ENCODE measurements around the gene TCF12.
"Not testable (repeated sequence)": the region's sequence is repeated elsewhere in the genome, so short reads cannot be mapped to it uniquely, and the experiment has no call there.

TCF12 gene

GRCh38 chr15:56980473-56980872 lies 62.0 kb downstream of the TCF12 start:
- no peak for DNase-seq

DNA sequence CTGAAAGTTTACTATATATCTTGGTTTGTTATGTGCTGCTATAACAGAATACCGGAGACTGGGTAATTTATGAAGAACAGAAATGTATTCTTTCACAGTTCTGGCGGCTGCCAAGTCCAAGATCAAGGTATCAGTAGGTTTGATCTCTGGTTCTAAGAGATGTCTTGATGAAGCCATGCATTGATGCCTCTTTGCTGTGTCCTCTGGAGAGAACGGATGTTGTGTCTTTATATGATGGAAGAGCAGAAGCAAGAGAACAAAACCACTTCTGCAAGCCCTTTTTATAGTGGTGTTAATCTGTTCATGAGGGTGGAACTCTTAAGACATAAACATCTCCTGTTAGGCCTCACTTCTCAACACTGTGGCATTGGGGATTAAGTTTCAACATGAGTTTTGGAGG lies 62.7 kb downstream of the TCF12 start:
- DNase-seq: no peak

DNA sequence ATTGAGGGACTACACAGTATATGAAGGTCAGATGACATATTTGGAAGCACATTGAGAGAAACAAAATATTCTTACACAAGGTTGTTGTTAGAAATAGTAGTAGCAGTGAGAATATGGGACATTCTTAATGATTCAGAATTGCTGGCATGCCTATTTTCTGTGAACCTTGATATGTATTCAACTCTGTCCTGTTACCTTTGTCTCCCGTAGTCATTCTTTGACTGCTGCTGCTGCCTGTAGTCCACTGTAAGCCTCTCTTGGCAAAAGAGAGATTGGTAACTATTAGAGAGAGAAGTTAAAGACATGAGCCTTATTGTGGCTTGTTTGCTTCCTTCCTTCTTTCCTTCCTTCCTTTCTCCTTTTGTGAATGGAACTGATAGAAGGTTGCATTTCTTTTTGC lies 64.5 kb downstream of the TCF12 start:
- DNase-seq: no peak

GRCh38 chr15:56984681-56985481 lies 66.4 kb downstream of the TCF12 start:
- peak; percentile 17 for DNase-seq

GRCh38 chr15:56985856-56986255 lies 67.4 kb downstream of the TCF12 start:
- DNase-seq: no peak

GRCh38 chr15:56987286-56987685 lies 68.8 kb downstream of the TCF12 start:
- DNase-seq: no peak

- DNase-seq: no peak
These were observed 69.8 kb downstream of the TCF12 start for GRCh38 chr15:56988219-56988618.

DNA sequence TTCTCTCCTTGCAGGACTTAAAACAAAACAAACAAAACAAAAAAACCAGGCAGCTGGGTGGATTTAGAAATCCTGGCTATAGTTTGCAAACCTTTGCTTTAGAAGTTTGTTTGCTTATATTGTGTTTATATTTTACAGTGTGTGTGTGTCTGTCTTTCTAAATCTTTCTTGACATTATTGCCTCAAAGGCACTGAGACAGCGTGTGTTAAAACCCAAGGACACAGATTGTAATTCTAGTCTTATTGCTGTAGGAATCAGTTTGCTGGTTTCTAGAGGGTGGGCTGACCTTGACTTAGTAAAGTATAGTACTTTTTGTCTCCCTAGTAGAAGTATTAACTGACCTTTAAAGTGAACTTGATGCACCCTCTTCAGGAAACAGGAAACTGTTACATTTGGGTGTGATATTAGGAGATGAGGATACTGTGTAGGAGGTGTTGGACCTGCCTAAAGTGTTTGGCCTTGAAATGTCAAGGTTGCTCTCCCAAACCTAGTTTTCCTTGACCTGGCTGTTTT lies 71.0 kb downstream of the TCF12 start:
- no peak for DNase-seq

DNA sequence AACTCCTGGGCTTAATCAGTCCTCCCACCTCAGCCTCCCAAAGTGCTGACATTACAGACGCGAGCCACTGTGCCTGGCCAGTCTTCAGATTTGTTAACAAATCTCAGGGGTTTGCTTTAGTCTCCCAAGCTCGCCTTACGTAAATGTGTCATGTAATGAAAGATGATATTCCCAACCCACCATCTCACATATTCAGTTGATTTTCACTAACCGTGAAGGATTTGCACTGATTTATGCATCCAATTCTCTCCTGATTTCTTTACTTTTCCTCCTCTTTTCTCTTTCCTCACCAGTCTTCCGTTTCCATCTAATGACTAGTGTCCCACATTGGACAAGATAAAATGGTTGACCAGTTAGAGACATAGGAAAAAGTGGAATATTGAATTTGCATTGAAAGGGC lies 72.6 kb downstream of the TCF12 start:
- no peak for DNase-seq

- DNase-seq: no peak
These were observed 74.3 kb downstream of the TCF12 start for GRCh38 chr15:56992725-56993124.

GRCh38 chr15:56994280-56994679 lies 75.8 kb downstream of the TCF12 start:
- no peak for DNase-seq

GRCh38 chr15:56996093-56996492 lies 77.6 kb downstream of the TCF12 start:
- no peak for DNase-seq

GRCh38 chr15:56996746-56997470 lies 78.5 kb downstream of the TCF12 start:
- DNase-seq: no peak

DNA sequence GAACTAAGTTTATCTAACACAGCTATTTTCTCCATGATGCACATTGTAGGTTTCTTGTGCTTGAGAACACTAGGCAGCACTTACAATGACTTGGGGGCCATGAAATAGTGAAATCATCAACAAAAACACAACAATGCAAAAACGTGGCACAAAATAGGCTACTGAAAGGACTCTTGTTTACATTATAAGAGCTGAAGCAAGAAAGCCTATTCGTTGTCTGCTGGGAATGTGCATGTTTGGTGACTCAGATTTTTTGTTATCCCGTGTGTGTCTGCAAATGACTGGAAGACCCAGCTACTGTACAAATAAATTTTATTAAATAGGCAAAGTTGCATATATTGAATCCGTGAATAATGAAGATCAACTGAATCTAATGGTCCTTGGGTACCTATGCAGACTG lies 85.0 kb downstream of the TCF12 start:
- no peak for DNase-seq

- no peak for DNase-seq
These were observed 86.8 kb downstream of the TCF12 start for GRCh38 chr15:57005244-57005643.

DNA sequence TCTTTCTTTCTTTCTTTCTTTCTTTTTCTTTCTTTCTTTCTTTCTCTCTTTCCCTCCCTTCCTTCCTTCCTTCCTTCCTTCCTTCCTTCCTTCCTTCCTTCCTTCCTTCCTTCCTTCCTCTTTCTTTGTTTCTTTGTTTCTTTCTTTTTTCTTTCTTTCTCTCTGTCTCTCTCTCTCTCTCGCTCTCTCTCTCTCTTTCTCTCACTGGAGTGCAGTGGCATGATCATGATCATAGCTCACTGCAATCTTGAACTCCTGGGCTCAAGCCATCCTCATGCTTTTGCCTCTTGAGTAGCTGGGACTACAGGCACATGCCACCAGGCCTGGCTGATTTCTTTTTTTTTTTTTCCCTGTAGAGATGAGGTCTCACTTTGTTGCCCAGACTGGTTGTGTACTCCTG lies 89.4 kb downstream of the TCF12 start:
- DNase-seq: not testable (repeated sequence)

DNA sequence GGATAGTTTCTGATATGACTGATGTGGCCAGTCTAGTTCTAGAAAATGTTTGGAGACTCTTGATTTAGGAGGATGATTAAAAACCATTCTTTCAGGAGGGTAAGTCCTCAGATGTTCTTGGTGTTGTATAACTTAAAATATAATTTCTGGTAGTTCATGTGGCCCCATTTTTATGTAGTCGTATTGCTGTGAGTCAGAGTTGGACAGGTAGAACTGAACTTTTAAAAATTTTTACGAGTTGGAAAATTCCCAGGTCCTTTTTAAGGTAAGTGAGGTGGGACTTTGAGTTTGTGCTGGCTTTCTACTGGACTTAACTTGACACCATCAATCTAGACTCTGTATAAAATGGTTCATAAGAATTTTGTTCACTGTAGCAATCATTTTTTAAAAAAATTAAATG lies 92.3 kb downstream of the TCF12 start:
- DNase-seq: no peak

DNA sequence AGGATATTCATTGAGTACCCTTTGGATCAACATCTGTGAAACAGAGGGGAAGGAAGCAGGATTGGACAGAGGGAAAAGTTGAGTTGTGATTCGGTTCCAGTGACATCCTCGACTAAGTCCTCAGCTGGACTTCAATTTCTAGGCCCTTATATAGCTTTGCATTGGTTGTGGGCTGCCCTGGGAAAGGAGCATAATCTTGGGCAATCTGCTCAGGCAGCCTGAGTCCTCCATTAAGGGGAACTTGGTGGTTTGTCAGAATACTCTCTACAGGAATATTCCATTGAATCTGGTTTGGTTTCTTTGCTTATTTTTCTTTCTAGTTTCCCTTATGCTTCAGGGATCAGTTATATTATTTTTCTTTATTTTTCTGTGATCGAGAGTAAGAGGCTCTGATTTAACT lies 94.1 kb downstream of the TCF12 start:
- no peak for DNase-seq

DNA sequence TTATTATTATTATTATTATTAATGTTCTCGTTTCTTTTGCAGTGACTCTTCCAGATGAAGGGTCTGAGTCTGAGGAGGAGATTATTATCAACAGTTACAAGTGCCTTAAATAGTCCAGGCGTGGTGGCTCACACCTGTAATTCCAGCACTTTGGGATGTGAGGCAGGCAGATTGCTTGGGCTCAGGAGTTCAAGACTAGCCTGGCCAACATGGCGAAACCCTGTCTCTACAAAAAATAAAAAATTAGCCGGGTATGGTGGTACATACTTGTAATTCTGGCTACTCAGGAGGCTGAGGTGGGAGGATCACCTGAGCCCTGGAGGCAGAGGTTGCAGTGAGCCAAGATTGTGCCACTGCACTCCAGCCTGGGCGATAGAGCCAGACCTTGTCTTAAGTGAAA lies 96.5 kb downstream of the TCF12 start:
- not testable (repeated sequence) for DNase-seq

GRCh38 chr15:57015360-57015759 lies 96.9 kb downstream of the TCF12 start:
- no peak for DNase-seq

DNA sequence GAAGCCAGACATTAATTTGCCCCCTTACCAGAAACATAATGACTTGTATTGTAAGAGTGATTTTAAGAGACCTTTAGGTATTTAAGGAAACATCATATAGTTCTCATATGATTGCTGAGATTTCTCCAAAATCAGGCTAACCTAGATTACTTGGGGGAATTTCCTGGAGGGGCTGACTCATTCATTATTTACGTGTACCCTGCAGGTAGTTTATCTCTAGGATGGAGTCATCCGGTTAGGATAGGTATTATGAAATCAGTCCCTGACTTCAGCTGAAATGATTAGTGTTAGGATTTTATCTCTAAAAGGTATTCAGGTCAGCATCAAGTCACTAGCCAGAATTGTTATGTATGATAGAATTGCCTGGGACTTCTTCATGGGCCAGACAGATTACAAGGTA lies 97.5 kb downstream of the TCF12 start:
- DNase-seq: no peak

DNA sequence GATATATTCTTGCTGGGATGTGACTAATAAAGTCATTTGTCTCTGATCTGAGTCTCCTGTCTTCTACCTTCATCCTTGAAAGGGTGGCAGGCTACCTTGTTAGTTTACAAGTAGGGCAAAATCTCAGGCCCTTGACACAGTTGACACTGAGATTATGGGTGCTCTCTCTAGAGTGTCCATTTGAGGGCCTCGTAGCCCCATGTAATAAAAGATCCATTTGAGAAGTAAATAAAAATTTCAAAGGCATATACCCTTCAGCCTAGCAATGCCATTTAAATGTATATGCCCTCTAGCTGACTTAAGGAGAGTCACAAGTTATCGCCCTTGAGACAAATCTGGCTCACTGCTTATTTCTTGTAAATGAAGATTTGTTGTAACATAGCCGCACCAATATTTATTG lies 98.6 kb downstream of the TCF12 start:
- DNase-seq: peak; percentile 27

DNA sequence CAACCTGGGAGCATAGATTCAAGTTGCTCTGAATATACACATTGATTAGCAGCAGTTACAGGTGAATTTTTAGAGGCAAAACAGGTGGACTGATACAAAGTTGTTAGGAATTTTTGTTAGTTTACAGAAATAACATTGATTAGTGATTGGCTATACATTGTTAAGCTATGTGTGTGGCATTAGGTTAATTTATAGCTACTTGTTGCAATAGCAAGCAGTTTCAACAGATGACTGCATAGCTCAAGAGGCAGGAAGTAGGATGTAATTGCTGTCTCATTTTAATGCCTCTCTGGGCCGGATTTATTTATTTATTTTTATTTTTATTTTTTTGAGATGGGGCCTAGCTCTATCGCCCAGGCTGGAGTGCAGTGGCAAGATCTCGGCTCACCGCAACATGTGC lies 99.7 kb downstream of the TCF12 start:
- DNase-seq: no peak

GRCh38 chr15:57019496-57020160 lies 101.2 kb downstream of the TCF12 start:
- no peak for DNase-seq

Measured in midbrain (tissue), 1 donor.